HG02885 (cell line): ENCODE data around the gene KLF11.

ENCODE experiments used
- ATAC-seq: cut with Tn5 transposase; IDR thresholded peaks from one replicate; pipeline ENCODE4 v1.9.1; 2021; ENCODE audit warnings: mild to moderate bottlenecking; ENCODE audit not compliant: unreplicated experiment, poor library complexity

KLF11 gene

GRCh38 chr2:10043256-10043905 is at the start of gene KLF11:
Gene KLF11, plus strand, starts transcription at chr2:10043550. Its CDS starts 167 bp downstream, at chr2:10043717.
- peak; percentile 74 for ATAC-seq

- no peak for ATAC-seq
Measured at GRCh38 chr2:9994462-9994861, 48.9 kb upstream of the KLF11 start.

GRCh38 chr2:9995059-9995458 is 48.3 kb upstream of the KLF11 start:
- no peak for ATAC-seq

- no peak for ATAC-seq
Measured at GRCh38 chr2:9996321-9996720, 47.0 kb upstream of the KLF11 start.

GRCh38 chr2:9997936-9998335 is 45.4 kb upstream of the KLF11 start:
- no peak for ATAC-seq

GRCh38 chr2:9998916-9999654 is 44.3 kb upstream of the KLF11 start:
- no peak for ATAC-seq

- no peak for ATAC-seq
Measured at GRCh38 chr2:9999693-10000092, 43.7 kb upstream of the KLF11 start.

GRCh38 chr2:10000541-10000940 is 42.8 kb upstream of the KLF11 start:
- ATAC-seq: no peak

- ATAC-seq: no peak
Measured at GRCh38 chr2:10001586-10001985, 41.8 kb upstream of the KLF11 start.

GRCh38 chr2:10002109-10002508 is 41.2 kb upstream of the KLF11 start:
- ATAC-seq: no peak

- no peak for ATAC-seq
Measured at GRCh38 chr2:10002681-10003080, 40.7 kb upstream of the KLF11 start.

GRCh38 chr2:10003206-10004125 is 39.9 kb upstream of the KLF11 start:
- ATAC-seq: no peak

- no peak for ATAC-seq
Measured at GRCh38 chr2:10004401-10004800, 38.9 kb upstream of the KLF11 start.

GRCh38 chr2:10004836-10005235 is 38.5 kb upstream of the KLF11 start:
- ATAC-seq: no peak

- ATAC-seq: no peak
Measured at GRCh38 chr2:10005461-10006235, 37.7 kb upstream of the KLF11 start.

- no peak for ATAC-seq
Measured at GRCh38 chr2:10006236-10007161, 36.9 kb upstream of the KLF11 start.

GRCh38 chr2:10007435-10007834 is 35.9 kb upstream of the KLF11 start:
- ATAC-seq: no peak

- ATAC-seq: no peak
Measured at GRCh38 chr2:10007921-10008808, 35.2 kb upstream of the KLF11 start.
